Tibial nerve (tissue), 4 donors: ENCODE measurements around the gene ATP11A. TPM values are rescaled to one million over a fixed set of nuclear protein-coding genes. Genes with fewer than 3 reads are reported as not detected.

ENCODE experiments used
- DNase-seq, 2 donors: peaks; one replicate each; pipeline ENCODE4 v3.0.0-alpha.2; 2019; ENCODE audit warnings: low spot score in 2 of 2
- H3K27ac ChIP-seq, 4 donors: fragments of 200-600 bp; sonication (generic) in 3 of 4; one replicate each; pipeline ENCODE4 v1.5.1; 2017 to 2019; ENCODE audit warnings: mild to moderate bottlenecking in 1 of 4
- H3K27me3 ChIP-seq, 2 donors: fragments of 200-600 bp; sonication (generic) in 1 of 2; one replicate each; pipeline versions ENCODE4 v1.5.1 to v1.6.0; 2017 to 2019
- H3K36me3 ChIP-seq, 3 donors: fragments of 200-600 bp; sonication (generic); one replicate each; pipeline ENCODE4 v1.5.1; 2018 to 2019
- H3K4me1 ChIP-seq, 4 donors: fragments of 200-600 bp; sonication (generic) in 3 of 4; one replicate each; pipeline ENCODE4 v1.5.1; 2017 to 2019
- H3K4me3 ChIP-seq, 4 donors: fragments of 200-600 bp; sonication (generic) in 3 of 4; one replicate each; pipeline ENCODE4 v1.5.1; 2017 to 2019; ENCODE audit warnings: mild to moderate bottlenecking in 1 of 4, moderate library complexity in 1 of 4
- H3K9me3 ChIP-seq, 4 donors: fragments of 200-600 bp; sonication (generic) in 3 of 4; one replicate each; pipeline ENCODE4 v1.5.1; 2017 to 2019
- CTCF ChIP-seq, 5 experiments: fragments of 200-600 bp in 3 of 5; fragments of 450-650 bp in 2 of 5; sonication (generic) in 3 of 5; IDR thresholded peaks; one replicate each; pipeline ENCODE4 v1.5.1; 2016 to 2019; ENCODE audit warnings: antibody characterized with exemption in 5 of 5, mild to moderate bottlenecking in 3 of 5, moderate library complexity in 2 of 5
- EP300 ChIP-seq, 2 donors: sonication (generic); formaldehyde crosslinking; IDR thresholded peaks; one replicate each; pipeline ENCODE4 v1.6.1; 2017; ENCODE audit warnings: antibody characterized with exemption in 2 of 2, mild to moderate bottlenecking in 1 of 2
- POLR2A ChIP-seq, 2 donors: fragments of 450-650 bp; IDR thresholded peaks; one replicate each; pipeline ENCODE4 v1.6.1; 2017; ENCODE audit warnings: antibody characterized with exemption in 2 of 2, mild to moderate bottlenecking in 2 of 2, moderate library complexity in 2 of 2
- WGBS, 2 donors: methylation state at CpG; one replicate each; pipeline ENCODE4 v1.1.5; 2018; 5-methylcytosine and 5-hydroxymethylcytosine counted together
- total RNA-seq, 4 donors: library from RNA; depleted of rRNA; stranded (reverse); fragments of >200 nt; gene quantifications; one replicate each; pipeline ENCODE4 v1.1.0, GENCODE V29; 2016

The ATP11A gene
- total RNA-seq, 4 donors from 2014 or later: 24.7 to 61.5 (median 35.0) TPM

DNA sequence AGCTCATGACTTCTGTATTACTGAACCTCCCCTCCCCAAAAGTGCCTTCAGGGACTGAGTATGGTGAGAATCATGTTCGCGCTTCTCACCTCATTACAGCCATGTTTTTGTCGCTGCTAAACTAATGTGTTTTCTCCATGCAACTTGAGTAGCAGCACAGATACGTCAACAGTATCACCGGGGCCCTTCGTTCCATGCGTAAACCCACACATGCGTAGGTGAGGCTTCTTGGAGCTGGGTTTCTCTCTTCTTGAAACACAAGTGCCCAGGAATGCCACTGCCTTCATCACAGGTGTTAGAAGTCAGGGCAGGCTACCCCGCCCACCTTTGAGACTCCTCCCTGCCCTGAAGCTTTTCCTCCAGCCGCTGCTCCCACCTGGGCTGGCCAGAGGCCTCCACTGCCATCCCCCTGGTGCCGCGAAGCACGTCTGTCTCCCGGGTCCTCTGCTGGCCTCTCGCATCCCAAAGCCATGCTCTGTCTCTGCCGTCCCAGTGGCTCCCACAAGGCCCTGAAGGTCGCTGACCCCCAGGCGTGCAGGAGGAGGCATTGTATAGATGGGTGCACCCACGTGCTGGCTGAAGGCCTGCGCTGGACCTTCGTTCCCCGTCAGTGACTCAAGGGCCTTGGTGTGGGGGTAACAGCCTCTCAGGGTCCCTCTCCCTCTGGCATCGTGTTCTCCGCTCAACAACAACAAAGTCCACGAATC, 143.9 kb downstream of the ATP11A start:
- no peaks in the 10 kb centered on the region for H3K9me3 ChIP-seq
- 84 to 89% methylated on average over 25 of the region's 25 CpGs for WGBS, 2 donors
- no peak overlapping the region for H3K27ac ChIP-seq
- H3K27me3 ChIP-seq: no peaks in the 10 kb centered on the region
- H3K4me1 ChIP-seq: peaks cover 0 to 11% (median 0%) of the 10 kb centered on the region in 4 donors
- TF ChIP-seq POLR2A (IDR thresholded peaks at IDR 0.05) (no peak), CTCF (IDR thresholded peaks at IDR 0.05) (no peak), EP300 (IDR thresholded peaks at IDR 0.05) (no peak)
- DNase-seq: no peak
- H3K4me3 ChIP-seq: no peak overlapping the region
- H3K36me3 ChIP-seq: peaks cover 2 to 94% (median 12%) of the 10 kb centered on the region in 3 donors

DNA sequence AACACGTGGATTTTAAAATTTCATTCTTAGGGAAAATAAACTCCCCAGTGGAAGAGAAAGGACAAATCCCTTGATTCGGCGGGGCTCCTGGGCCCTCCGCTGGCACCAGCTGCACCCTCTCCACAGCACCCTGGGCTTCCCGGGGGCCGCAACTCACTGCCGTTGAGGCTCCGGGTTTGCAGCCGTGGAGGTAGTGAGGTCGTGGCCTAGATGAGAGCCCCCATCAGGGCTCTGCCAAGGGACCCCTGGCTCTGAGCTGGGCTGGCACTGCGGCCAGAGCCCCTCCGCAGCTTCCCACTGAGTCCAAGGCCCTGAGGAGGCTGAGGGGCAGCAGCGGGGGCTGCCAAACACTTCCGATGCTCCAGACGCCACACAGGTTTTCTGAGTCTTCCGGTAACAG, 145.5 kb downstream of the ATP11A start:
- Histone ChIP-seq H3K4me3 (no peak overlapping the region), H3K27me3 (no peaks in the 10 kb centered on the region), H3K4me1 (peaks cover 0 to 11% (median 0%) of the 10 kb centered on the region in 4 donors), H3K27ac (no peak overlapping the region), H3K36me3 (peaks cover 2 to 96% (median 12%) of the 10 kb centered on the region in 3 donors), H3K9me3 (no peaks in the 10 kb centered on the region)
- no peak for TF ChIP-seq POLR2A (IDR thresholded peaks at IDR 0.05)
- TF ChIP-seq EP300 (IDR thresholded peaks at IDR 0.05): no peak
- TF ChIP-seq CTCF (IDR thresholded peaks at IDR 0.05): no peak
- no peak for DNase-seq
- WGBS, 2 donors: 92 to 94% methylated on average over 16 of the region's 16 CpGs

DNA sequence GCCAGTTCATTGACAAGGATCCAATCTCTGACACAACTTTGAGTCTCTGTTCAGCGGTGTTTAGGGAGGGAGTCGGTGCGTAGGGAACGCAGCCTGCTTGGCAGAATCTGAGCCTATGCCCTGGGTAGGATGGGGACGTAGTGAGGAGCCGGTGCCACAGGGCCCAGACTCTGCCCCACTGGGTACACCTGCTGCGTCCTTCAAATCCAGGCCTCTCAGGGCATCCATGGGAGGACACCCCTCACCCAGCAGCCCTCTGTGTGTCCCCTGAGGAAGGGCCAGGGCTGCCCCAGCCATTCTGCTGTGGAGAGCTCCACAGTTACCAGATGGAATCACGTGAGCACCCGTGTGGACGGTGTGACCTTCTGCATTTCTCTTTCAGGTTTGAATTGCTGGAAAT, 146.0 kb downstream of the ATP11A start:
- H3K4me1 ChIP-seq: peaks cover 0 to 11% (median 0%) of the 10 kb centered on the region in 4 donors
- no peak overlapping the region for H3K4me3 ChIP-seq
- no peak overlapping the region for H3K27ac ChIP-seq
- TF ChIP-seq CTCF (IDR thresholded peaks at IDR 0.05) (no peak), POLR2A (IDR thresholded peaks at IDR 0.05) (no peak), EP300 (IDR thresholded peaks at IDR 0.05) (no peak)
- no peaks in the 10 kb centered on the region for H3K27me3 ChIP-seq
- 92 to 93% methylated on average over 10 of the region's 10 CpGs for WGBS, 2 donors
- H3K9me3 ChIP-seq: no peaks in the 10 kb centered on the region
- peaks cover 2 to 93% (median 12%) of the 10 kb centered on the region in 3 donors for H3K36me3 ChIP-seq
- DNase-seq: no peak

DNA sequence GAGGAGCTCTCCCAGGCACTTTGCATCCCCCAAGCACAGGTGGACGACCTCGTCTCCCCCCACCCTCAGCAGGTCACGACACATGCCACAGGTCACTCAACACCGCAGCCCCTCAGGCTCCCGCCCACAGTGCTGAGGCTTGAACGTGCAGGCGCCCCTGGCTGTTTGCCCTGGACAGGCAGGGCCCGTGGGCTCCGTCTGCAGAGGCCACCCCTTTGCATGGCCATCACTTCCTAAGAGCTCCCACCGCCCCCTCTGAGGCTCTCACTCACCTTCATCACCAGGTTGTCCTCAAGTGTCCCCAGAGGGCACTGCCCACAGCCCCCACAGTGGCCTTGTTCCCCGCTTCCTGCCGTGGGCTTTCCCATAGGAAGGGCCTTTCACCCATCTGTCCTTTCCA, 147.1 kb downstream of the ATP11A start:
- H3K36me3 ChIP-seq: peaks cover 2 to 93% (median 12%) of the 10 kb centered on the region in 3 donors
- H3K27me3 ChIP-seq: no peaks in the 10 kb centered on the region
- H3K9me3 ChIP-seq: no peaks in the 10 kb centered on the region
- TF ChIP-seq POLR2A (IDR thresholded peaks at IDR 0.05) (no peak), CTCF (IDR thresholded peaks at IDR 0.05) (no peak)
- no peak for DNase-seq
- peaks cover 0 to 19% (median 0%) of the 10 kb centered on the region in 4 donors for H3K4me1 ChIP-seq
- no peak overlapping the region for H3K4me3 ChIP-seq
- H3K27ac ChIP-seq: no peak overlapping the region
- 84 to 88% methylated on average over 12 of the region's 12 CpGs for WGBS, 2 donors

DNA sequence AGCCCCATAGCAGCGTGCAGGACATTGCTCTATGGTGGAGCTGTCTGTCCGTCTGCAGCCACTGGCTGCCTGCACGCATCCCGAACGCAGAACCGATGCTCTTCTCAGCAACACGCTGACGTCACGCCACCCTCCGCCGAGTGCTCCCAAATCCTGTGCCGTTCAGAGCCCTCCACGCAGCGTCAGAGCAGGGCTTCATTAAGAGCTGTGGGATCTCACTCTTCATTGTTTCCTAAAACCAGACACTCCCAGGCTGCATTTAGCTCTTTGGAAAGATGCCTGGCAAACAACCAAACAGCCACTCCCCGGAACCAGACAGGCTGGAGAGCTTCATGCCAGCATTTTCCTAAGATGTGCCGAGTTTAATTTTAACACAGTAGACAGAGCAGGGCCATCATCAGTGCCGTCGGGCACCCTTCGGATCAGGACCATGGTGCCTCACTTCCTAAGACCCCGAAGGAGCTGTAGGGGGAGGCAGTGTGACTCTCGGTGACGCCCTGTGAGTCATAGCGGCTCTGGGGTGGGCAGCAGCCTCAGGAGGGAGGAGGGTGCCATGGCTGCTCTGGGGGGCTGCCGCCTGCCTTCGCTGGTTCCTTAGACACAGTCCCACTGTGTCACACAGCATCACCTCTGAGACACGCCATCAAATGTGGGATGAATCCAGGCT, 147.7 kb downstream of the ATP11A start:
- no peaks in the 10 kb centered on the region for H3K9me3 ChIP-seq
- 67 to 78% methylated on average over 23 to 26 of the region's 26 CpGs for WGBS, 2 donors
- TF ChIP-seq CTCF (IDR thresholded peaks at IDR 0.05): no peak
- TF ChIP-seq POLR2A (IDR thresholded peaks at IDR 0.05): no peak
- TF ChIP-seq EP300 (IDR thresholded peaks at IDR 0.05): no peak
- no peak overlapping the region for H3K27ac ChIP-seq
- peaks cover 0 to 21% (median 0%) of the 10 kb centered on the region in 4 donors for H3K4me1 ChIP-seq
- peak in 1 of 2 donors; percentile 34 for DNase-seq
- H3K4me3 ChIP-seq: no peak overlapping the region
- no peaks in the 10 kb centered on the region for H3K27me3 ChIP-seq
- H3K36me3 ChIP-seq: peaks cover 2 to 93% (median 9%) of the 10 kb centered on the region in 3 donors
